ENCODE measurements around the gene SMOC2.

SMOC2 gene

DNA sequence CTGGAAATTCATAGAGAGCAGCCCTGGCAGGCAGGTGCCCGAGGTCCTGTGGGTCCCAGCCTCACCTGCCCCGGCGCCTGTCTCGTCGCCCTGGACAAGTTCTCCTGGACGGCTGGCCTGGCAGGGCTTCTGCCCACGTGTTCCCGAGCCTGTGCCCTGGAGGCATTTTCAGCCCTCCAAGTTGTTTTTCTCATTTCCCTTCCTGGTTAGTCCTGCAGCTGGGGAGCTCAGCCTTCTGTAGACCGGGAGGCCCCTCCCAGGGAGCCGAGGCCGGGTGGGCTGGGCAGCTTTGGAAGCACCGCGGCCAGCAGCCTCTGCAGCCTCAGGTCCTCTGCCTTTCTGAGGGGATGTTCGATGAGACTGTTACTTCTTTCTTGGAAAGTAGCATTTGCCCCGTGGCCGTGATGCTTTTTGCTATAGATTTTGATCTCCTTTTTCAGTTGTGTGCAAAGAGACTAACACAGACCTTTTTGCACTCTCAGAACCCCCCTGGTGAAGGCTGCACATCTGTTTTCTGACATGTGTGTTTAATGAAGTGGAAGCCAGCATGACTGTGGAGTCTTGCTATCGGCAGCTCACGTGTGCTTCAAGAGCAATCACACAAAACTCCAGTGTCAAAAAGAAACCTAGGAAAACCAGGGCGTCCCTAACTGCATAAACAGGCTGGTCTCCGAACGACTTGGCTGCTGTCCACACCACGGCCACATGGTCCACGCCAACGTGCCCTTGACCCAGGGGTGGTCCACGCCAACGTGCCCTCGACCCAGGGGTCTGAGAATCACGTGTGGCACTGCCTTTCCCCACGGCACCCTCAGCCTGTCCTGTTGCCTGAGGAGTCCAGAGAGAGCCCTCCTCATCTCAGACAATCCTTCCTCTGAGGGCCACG is 207.5 kb downstream of the SMOC2 start:
- H3K36me3 Mint-ChIP-seq (ENCODE audit: low read depth), result no peaks in the 10 kb centered on the region
- no peaks in the 10 kb centered on the region for H3K27me3 Mint-ChIP-seq (ENCODE audit: low read depth)
- H3K9me3 Mint-ChIP-seq, result no peaks in the 10 kb centered on the region
- H3K27ac Mint-ChIP-seq, result no peak overlapping the region
- no peaks in the 10 kb centered on the region for H3K4me1 Mint-ChIP-seq (ENCODE audit: low read depth)
- no peak overlapping the region for H3K4me3 Mint-ChIP-seq

- H3K27ac Mint-ChIP-seq, result no peak overlapping the region
- no peaks in the 10 kb centered on the region for H3K9me3 Mint-ChIP-seq
- H3K36me3 Mint-ChIP-seq (ENCODE audit: low read depth), result no peaks in the 10 kb centered on the region
- no peaks in the 10 kb centered on the region for H3K27me3 Mint-ChIP-seq (ENCODE audit: low read depth)
- H3K4me3 Mint-ChIP-seq, result no peak overlapping the region
- H3K4me1 Mint-ChIP-seq (ENCODE audit: low read depth), result no peaks in the 10 kb centered on the region
Measured at GRCh38 chr6:168649209-168649608, 208.2 kb downstream of the SMOC2 start.

DNA sequence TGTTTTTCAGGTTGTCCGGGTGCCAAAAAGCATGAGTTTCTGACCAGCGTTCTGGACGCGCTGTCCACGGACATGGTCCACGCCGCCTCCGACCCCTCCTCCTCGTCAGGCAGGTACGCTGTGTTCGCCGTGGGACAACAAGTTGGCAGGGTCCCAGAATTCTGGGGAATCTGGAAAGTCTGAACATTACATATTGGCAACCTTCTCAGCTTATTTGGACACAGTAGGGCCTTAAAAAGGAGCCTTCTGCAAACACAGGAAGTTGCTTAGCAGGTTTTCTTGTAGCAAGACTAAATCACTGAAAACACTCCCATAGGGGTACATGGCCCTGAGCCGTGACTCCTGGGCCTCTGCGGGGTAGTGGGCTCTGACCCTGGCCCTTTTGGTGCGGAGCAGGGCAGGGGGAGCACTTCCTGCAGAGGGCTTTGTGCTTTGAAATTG is 209.7 kb downstream of the SMOC2 start:
- peaks cover 2% of the 10 kb centered on the region for H3K9me3 Mint-ChIP-seq

DNA sequence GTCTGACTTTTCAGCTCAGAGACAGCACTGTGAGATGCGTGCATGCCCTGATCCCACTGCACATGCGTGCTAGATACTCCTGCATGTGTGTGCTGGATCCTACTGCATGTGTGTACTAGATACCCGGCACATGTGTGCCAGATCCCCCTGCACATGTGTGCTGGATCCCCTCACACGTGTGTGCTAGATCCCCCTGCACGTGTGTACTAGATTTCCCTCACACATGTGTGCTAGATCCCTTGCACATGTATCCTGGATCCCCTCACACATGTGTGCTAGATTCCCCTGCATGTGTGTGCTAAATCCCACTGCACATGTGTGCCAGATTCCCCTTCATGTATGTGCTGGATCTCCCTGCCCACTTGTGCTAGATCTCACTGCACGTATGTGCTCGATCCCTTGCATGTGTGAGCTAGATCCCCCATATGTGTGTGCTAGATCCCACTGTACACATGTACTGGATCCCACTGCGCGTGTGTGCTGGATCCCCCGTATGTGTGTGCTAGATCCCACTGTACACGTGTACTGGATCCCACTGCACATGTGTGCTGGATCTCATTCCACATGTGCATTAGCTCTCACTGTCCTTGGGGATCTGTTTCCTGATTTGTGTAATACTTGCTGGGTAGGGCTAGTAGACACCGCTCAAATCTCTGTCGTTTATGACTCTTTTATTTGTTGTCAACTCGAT is 214.6 kb downstream of the SMOC2 start:
- H3K4me1 Mint-ChIP-seq (ENCODE audit: low read depth), result no peaks in the 10 kb centered on the region
- H3K36me3 Mint-ChIP-seq (ENCODE audit: low read depth), result no peaks in the 10 kb centered on the region
- H3K27ac Mint-ChIP-seq, result no peak overlapping the region
- no peaks in the 10 kb centered on the region for H3K27me3 Mint-ChIP-seq (ENCODE audit: low read depth)
- H3K4me3 Mint-ChIP-seq, result no peak overlapping the region
- H3K9me3 Mint-ChIP-seq, result peaks cover 26% of the 10 kb centered on the region

More for the DNA sequence above, 209.7 kb downstream of the SMOC2 start:
- no peaks in the 10 kb centered on the region for H3K27me3 Mint-ChIP-seq (ENCODE audit: low read depth)
- H3K27ac Mint-ChIP-seq, result no peak overlapping the region
- H3K4me1 Mint-ChIP-seq (ENCODE audit: low read depth), result no peaks in the 10 kb centered on the region
- H3K36me3 Mint-ChIP-seq (ENCODE audit: low read depth), result no peaks in the 10 kb centered on the region
- H3K4me3 Mint-ChIP-seq, result no peak overlapping the region

GRCh38 chr6:168658059-168658458 is 217.1 kb downstream of the SMOC2 start:
- H3K27ac Mint-ChIP-seq, result no peak overlapping the region
- H3K9me3 Mint-ChIP-seq, result peaks cover 26% of the 10 kb centered on the region
- no peaks in the 10 kb centered on the region for H3K4me1 Mint-ChIP-seq (ENCODE audit: low read depth)
- no peaks in the 10 kb centered on the region for H3K27me3 Mint-ChIP-seq (ENCODE audit: low read depth)
- no peak overlapping the region for H3K4me3 Mint-ChIP-seq
- no peaks in the 10 kb centered on the region for H3K36me3 Mint-ChIP-seq (ENCODE audit: low read depth)

- Mint-ChIP-seq H3K9me3 (peaks cover 26% of the 10 kb centered on the region), H3K4me3 (no peak overlapping the region), H3K27me3 (ENCODE audit: low read depth) (no peaks in the 10 kb centered on the region), H3K27ac (no peak overlapping the region), H3K4me1 (ENCODE audit: low read depth) (no peaks in the 10 kb centered on the region), H3K36me3 (ENCODE audit: low read depth) (no peaks in the 10 kb centered on the region)
Measured at GRCh38 chr6:168660400-168660945, 219.5 kb downstream of the SMOC2 start.

- no peaks in the 10 kb centered on the region for H3K4me1 Mint-ChIP-seq (ENCODE audit: low read depth)
- no peak overlapping the region for H3K4me3 Mint-ChIP-seq
- H3K36me3 Mint-ChIP-seq (ENCODE audit: low read depth), result no peaks in the 10 kb centered on the region
- H3K9me3 Mint-ChIP-seq, result peaks cover 20% of the 10 kb centered on the region
- no peaks in the 10 kb centered on the region for H3K27me3 Mint-ChIP-seq (ENCODE audit: low read depth)
- no peak overlapping the region for H3K27ac Mint-ChIP-seq
Measured at GRCh38 chr6:168662301-168662936, 221.4 kb downstream of the SMOC2 start.

DNA sequence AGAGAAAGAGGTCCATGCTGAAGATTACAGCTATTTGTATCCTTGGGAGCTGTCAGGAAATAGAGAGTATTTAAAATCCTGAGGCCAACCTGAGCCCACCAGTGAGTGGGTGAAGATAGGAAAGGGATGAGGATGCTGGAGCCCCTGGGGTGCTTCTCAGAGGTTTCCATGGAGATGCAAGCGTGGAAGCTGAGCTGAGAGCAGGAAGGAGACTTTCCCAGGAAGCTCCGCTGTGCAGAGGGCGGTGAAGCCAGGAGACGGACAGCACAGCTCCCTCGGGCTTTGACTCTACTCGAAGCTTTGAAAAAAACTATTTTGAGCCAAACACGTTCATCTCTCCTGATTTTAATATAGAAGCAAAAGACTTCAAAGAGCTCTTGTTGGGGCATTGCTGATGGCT is 222.1 kb downstream of the SMOC2 start:
- H3K4me3 Mint-ChIP-seq, result no peak overlapping the region
- H3K27ac Mint-ChIP-seq, result no peak overlapping the region
- no peaks in the 10 kb centered on the region for H3K27me3 Mint-ChIP-seq (ENCODE audit: low read depth)
- H3K9me3 Mint-ChIP-seq, result peaks cover 18% of the 10 kb centered on the region
- H3K4me1 Mint-ChIP-seq (ENCODE audit: low read depth), result no peaks in the 10 kb centered on the region
- H3K36me3 Mint-ChIP-seq (ENCODE audit: low read depth), result no peaks in the 10 kb centered on the region

DNA sequence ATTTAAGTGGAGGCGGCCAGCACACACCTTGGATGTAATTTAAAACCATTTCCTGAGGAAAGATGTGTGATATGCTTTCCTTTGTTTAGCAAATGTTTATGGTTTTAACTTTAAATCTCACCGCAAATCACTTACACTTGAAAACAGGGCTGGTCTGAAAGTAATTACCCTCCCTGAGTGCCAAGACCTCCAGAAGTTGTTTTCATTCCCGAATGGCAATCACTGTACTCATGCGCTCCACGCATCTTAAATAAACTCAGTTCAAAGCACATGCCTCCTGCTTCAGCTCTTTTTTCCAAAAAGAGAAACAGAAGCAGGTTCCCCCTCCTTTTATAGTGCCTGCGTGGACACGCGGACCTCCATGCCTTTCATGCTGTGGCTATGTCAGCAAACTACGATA is 224.0 kb downstream of the SMOC2 start:
- Mint-ChIP-seq H3K27me3 (ENCODE audit: low read depth) (no peaks in the 10 kb centered on the region), H3K4me1 (ENCODE audit: low read depth) (no peaks in the 10 kb centered on the region), H3K9me3 (peaks cover under 1% of the 10 kb centered on the region), H3K36me3 (ENCODE audit: low read depth) (no peaks in the 10 kb centered on the region), H3K4me3 (no peak overlapping the region), H3K27ac (no peak overlapping the region)

DNA sequence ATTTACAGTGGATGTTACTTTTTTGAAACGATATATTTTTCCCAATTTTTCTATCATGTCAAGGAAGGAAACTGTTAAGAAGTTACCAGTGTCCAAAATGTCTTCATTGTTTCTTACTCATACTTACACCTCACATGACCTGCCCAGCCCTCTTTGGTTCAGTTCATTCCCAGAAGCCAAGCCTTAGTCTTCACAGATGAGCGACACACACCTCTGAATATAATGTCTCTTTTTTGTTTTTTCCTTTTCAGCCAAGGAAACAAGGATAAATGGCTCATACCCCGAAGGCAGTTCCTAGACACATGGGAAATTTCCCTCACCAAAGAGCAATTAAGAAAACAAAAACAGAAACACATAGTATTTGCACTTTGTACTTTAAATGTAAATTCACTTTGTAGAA is 225.2 kb downstream of the SMOC2 start:
- H3K27me3 Mint-ChIP-seq (ENCODE audit: low read depth), result no peaks in the 10 kb centered on the region
- no peaks in the 10 kb centered on the region for H3K9me3 Mint-ChIP-seq
- no peaks in the 10 kb centered on the region for H3K36me3 Mint-ChIP-seq (ENCODE audit: low read depth)
- no peak overlapping the region for H3K27ac Mint-ChIP-seq
- no peaks in the 10 kb centered on the region for H3K4me1 Mint-ChIP-seq (ENCODE audit: low read depth)
- H3K4me3 Mint-ChIP-seq, result no peak overlapping the region

DNA sequence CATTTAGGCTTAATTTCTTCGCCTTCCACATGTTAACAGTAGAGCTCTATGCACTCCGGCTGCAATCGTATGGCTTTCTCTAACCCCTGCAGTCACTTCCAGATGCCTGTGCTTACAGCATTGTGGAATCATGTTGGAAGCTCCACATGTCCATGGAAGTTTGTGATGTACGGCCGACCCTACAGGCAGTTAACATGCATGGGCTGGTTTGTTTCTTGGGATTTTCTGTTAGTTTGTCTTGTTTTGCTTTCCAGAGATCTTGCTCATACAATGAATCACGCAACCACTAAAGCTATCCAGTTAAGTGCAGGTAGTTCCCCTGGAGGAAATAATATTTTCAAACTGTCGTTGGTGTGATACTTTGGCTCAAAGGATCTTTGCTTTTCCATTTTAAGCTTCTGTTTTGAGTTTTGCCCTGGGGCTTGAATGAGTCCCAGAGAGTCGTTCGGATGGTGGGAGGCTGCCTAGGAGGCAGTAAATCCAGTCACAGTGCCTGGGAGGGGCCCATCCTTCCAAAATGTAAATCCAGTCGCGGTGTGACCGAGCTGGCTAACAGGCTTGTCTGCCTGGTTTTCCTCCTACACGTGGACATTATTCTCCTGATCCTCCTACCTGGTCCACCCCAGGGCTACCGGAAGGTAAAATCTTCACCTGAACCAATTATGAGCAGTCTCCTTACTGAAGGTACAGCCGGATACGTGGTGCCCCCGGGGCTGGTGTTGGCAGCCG is 225.9 kb downstream of the SMOC2 start:
- Mint-ChIP-seq H3K4me1 (ENCODE audit: low read depth) (no peaks in the 10 kb centered on the region), H3K27me3 (ENCODE audit: low read depth) (no peaks in the 10 kb centered on the region), H3K4me3 (no peak overlapping the region), H3K9me3 (no peaks in the 10 kb centered on the region), H3K36me3 (ENCODE audit: low read depth) (no peaks in the 10 kb centered on the region), H3K27ac (no peak overlapping the region)

- Mint-ChIP-seq H3K4me1 (ENCODE audit: low read depth) (no peaks in the 10 kb centered on the region), H3K9me3 (no peaks in the 10 kb centered on the region), H3K36me3 (ENCODE audit: low read depth) (no peaks in the 10 kb centered on the region), H3K27ac (no peak overlapping the region), H3K4me3 (no peak overlapping the region), H3K27me3 (ENCODE audit: low read depth) (no peaks in the 10 kb centered on the region)
Measured at GRCh38 chr6:168667428-168667805, 226.4 kb downstream of the SMOC2 start.

GRCh38 chr6:168670401-168670985 is 229.5 kb downstream of the SMOC2 start:
- Mint-ChIP-seq H3K27ac (no peak overlapping the region), H3K4me3 (no peak overlapping the region), H3K9me3 (no peaks in the 10 kb centered on the region), H3K36me3 (ENCODE audit: low read depth) (no peaks in the 10 kb centered on the region), H3K4me1 (ENCODE audit: low read depth) (no peaks in the 10 kb centered on the region), H3K27me3 (ENCODE audit: low read depth) (no peaks in the 10 kb centered on the region)
